ENCODE results near the gene NFE2.

GRCh38 chr12:54279632-54280467, 21.0 kb downstream of the NFE2 start, which contains the start of gene CBX5:
- TF ChIP-seq CTCF (optimal IDR thresholded peaks at IDR 0.05 in 1 of 3, IDR thresholded peaks at IDR 0.05 in 1 of 3, conservative IDR thresholded peaks at IDR 0.05 in 1 of 3; ENCODE audit: extremely low read depth in 1 of 3, insufficient read depth in 2 of 3, low read length in 3 of 3) (no peak), EZH2 (IDR thresholded peaks at IDR 0.05; ENCODE audit: low read length) (no peak)

Measured in keratinocyte (primary cell).